T-helper 2 cell treated with Interferon-gamma antibody and Interleukin-4, amounts not matched to agents 5 μg/mL and 100 μg/mL, for 36 hours (primary cell): ENCODE data around the gene ZDHHC22.
A peak's percentile ranks its signal among the peaks of the same experiment; 100 is the strongest.

Experiments
- DNase-seq: peaks from one replicate; pipeline ENCODE4 v3.0.0; 2021; ENCODE audit warnings: low spot score
- H3K27ac Mint-ChIP-seq: one replicate; pipeline ENCODE4 v1.8.0; 2021; ENCODE audit warnings: mild to moderate bottlenecking, mixed read lengths
- H3K27me3 Mint-ChIP-seq: one replicate; pipeline ENCODE4 v1.8.0; 2021; ENCODE audit warnings: low read depth, mixed read lengths
- H3K36me3 Mint-ChIP-seq: one replicate; pipeline ENCODE4 v1.8.0; 2021; ENCODE audit warnings: low read depth, mixed read lengths
- H3K4me1 Mint-ChIP-seq: one replicate; pipeline ENCODE4 v1.8.0; 2021; ENCODE audit warnings: low read depth, mixed read lengths
- H3K4me3 Mint-ChIP-seq: one replicate; pipeline ENCODE4 v1.8.0; 2022; ENCODE audit warnings: mild to moderate bottlenecking, moderate library complexity, mixed read lengths
- H3K9me3 Mint-ChIP-seq: one replicate; pipeline ENCODE4 v1.8.0; 2021; ENCODE audit warnings: mixed read lengths

The ZDHHC22 gene

GRCh38 chr14:77110286-77110685 lies 31.3 kb downstream of the ZDHHC22 start:
- peaks cover 17% of the 10 kb centered on the region for H3K36me3 Mint-ChIP-seq
- H3K27ac Mint-ChIP-seq: no peak overlapping the region
- no peak for DNase-seq
- no peaks in the 10 kb centered on the region for H3K4me1 Mint-ChIP-seq
- H3K27me3 Mint-ChIP-seq: no peaks in the 10 kb centered on the region
- H3K9me3 Mint-ChIP-seq: no peaks in the 10 kb centered on the region
- no peak overlapping the region for H3K4me3 Mint-ChIP-seq

GRCh38 chr14:77109656-77110055 lies 31.9 kb downstream of the ZDHHC22 start:
- no peak overlapping the region for H3K4me3 Mint-ChIP-seq
- no peak for DNase-seq
- no peaks in the 10 kb centered on the region for H3K4me1 Mint-ChIP-seq
- H3K27ac Mint-ChIP-seq: no peak overlapping the region
- no peaks in the 10 kb centered on the region for H3K9me3 Mint-ChIP-seq
- H3K36me3 Mint-ChIP-seq: peaks cover 17% of the 10 kb centered on the region
- no peaks in the 10 kb centered on the region for H3K27me3 Mint-ChIP-seq

GRCh38 chr14:77108753-77109152 lies 32.8 kb downstream of the ZDHHC22 start:
- Mint-ChIP-seq H3K4me3 (no peak overlapping the region), H3K27ac (no peak overlapping the region), H3K27me3 (no peaks in the 10 kb centered on the region), H3K36me3 (peaks cover 17% of the 10 kb centered on the region), H3K4me1 (no peaks in the 10 kb centered on the region), H3K9me3 (no peaks in the 10 kb centered on the region)
- DNase-seq: no peak

GRCh38 chr14:77107228-77107627 lies 34.4 kb downstream of the ZDHHC22 start:
- no peaks in the 10 kb centered on the region for H3K9me3 Mint-ChIP-seq
- H3K36me3 Mint-ChIP-seq: peaks cover 14% of the 10 kb centered on the region
- no peak overlapping the region for H3K4me3 Mint-ChIP-seq
- no peaks in the 10 kb centered on the region for H3K4me1 Mint-ChIP-seq
- H3K27ac Mint-ChIP-seq: no peak overlapping the region
- no peak for DNase-seq
- no peaks in the 10 kb centered on the region for H3K27me3 Mint-ChIP-seq

- no peaks in the 10 kb centered on the region for H3K4me1 Mint-ChIP-seq
- no peaks in the 10 kb centered on the region for H3K9me3 Mint-ChIP-seq
- no peak overlapping the region for H3K4me3 Mint-ChIP-seq
- peaks cover 10% of the 10 kb centered on the region for H3K36me3 Mint-ChIP-seq
- H3K27me3 Mint-ChIP-seq: no peaks in the 10 kb centered on the region
- DNase-seq: no peak
- H3K27ac Mint-ChIP-seq: no peak overlapping the region
These were observed 34.9 kb downstream of the ZDHHC22 start for GRCh38 chr14:77106666-77107065.

GRCh38 chr14:77105145-77105939 lies 36.2 kb downstream of the ZDHHC22 start:
- H3K4me1 Mint-ChIP-seq: no peaks in the 10 kb centered on the region
- no peak overlapping the region for H3K4me3 Mint-ChIP-seq
- peaks cover 8% of the 10 kb centered on the region for H3K36me3 Mint-ChIP-seq
- no peaks in the 10 kb centered on the region for H3K27me3 Mint-ChIP-seq
- no peaks in the 10 kb centered on the region for H3K9me3 Mint-ChIP-seq
- DNase-seq: no peak
- H3K27ac Mint-ChIP-seq: no peak overlapping the region

GRCh38 chr14:77104393-77104792 lies 37.2 kb downstream of the ZDHHC22 start:
- Mint-ChIP-seq H3K4me1 (peaks cover 5% of the 10 kb centered on the region), H3K36me3 (peaks cover 8% of the 10 kb centered on the region), H3K27me3 (no peaks in the 10 kb centered on the region), H3K4me3 (no peak overlapping the region), H3K9me3 (no peaks in the 10 kb centered on the region), H3K27ac (no peak overlapping the region)
- DNase-seq: no peak

GRCh38 chr14:77103951-77104350 lies 37.6 kb downstream of the ZDHHC22 start:
- peaks cover 9% of the 10 kb centered on the region for H3K4me1 Mint-ChIP-seq
- H3K4me3 Mint-ChIP-seq: no peak overlapping the region
- H3K27me3 Mint-ChIP-seq: no peaks in the 10 kb centered on the region
- DNase-seq: no peak
- no peaks in the 10 kb centered on the region for H3K9me3 Mint-ChIP-seq
- peaks cover 7% of the 10 kb centered on the region for H3K36me3 Mint-ChIP-seq
- H3K27ac Mint-ChIP-seq: no peak overlapping the region

- Mint-ChIP-seq H3K4me1 (peaks cover 13% of the 10 kb centered on the region), H3K27ac (no peak overlapping the region), H3K36me3 (peaks cover 3% of the 10 kb centered on the region), H3K9me3 (no peaks in the 10 kb centered on the region), H3K27me3 (no peaks in the 10 kb centered on the region), H3K4me3 (no peak overlapping the region)
- DNase-seq: no peak
These were observed 38.1 kb downstream of the ZDHHC22 start for GRCh38 chr14:77103475-77103874.

GRCh38 chr14:77102154-77102553 lies 39.4 kb downstream of the ZDHHC22 start:
- no peak for DNase-seq
- Mint-ChIP-seq H3K4me3 (no peak overlapping the region), H3K4me1 (peaks cover 15% of the 10 kb centered on the region), H3K27ac (no peak overlapping the region), H3K36me3 (peaks cover 2% of the 10 kb centered on the region), H3K27me3 (no peaks in the 10 kb centered on the region), H3K9me3 (no peaks in the 10 kb centered on the region)

GRCh38 chr14:77100961-77101360 lies 40.6 kb downstream of the ZDHHC22 start:
- Mint-ChIP-seq H3K36me3 (peaks cover 2% of the 10 kb centered on the region), H3K27ac (no peak overlapping the region), H3K9me3 (no peaks in the 10 kb centered on the region), H3K27me3 (no peaks in the 10 kb centered on the region), H3K4me3 (no peak overlapping the region), H3K4me1 (peaks cover 21% of the 10 kb centered on the region)
- no peak for DNase-seq

- Mint-ChIP-seq H3K4me1 (peaks cover 26% of the 10 kb centered on the region), H3K36me3 (peaks cover 2% of the 10 kb centered on the region), H3K27me3 (no peaks in the 10 kb centered on the region), H3K27ac (no peak overlapping the region), H3K9me3 (no peaks in the 10 kb centered on the region), H3K4me3 (peak overlapping the region; percentile 86)
- DNase-seq: no peak
These were observed 42.0 kb downstream of the ZDHHC22 start for GRCh38 chr14:77099425-77100167.

- H3K9me3 Mint-ChIP-seq: no peaks in the 10 kb centered on the region
- peak overlapping the region; percentile 86 for H3K4me3 Mint-ChIP-seq
- H3K27me3 Mint-ChIP-seq: no peaks in the 10 kb centered on the region
- H3K4me1 Mint-ChIP-seq: peaks cover 27% of the 10 kb centered on the region
- peak overlapping the region; percentile 88 for H3K27ac Mint-ChIP-seq
- H3K36me3 Mint-ChIP-seq: peaks cover 2% of the 10 kb centered on the region
- peak; percentile 10 for DNase-seq
These were observed 42.9 kb downstream of the ZDHHC22 start for GRCh38 chr14:77098529-77099353.
